OCI-LY7 (cell line): ENCODE measurements around the gene RNF217. TPM values are rescaled to one million over a fixed set of nuclear protein-coding genes. Genes with fewer than 3 reads are reported as not detected.

Source experiments
- BruUV-seq: library from RNA; stranded (reverse); fragments of 400-500 nt; replicated peaks from 2 replicates; lab custom pipeline; 2021; lab: Mats Ljungman, UMichigan
- CTCF ChIA-PET: fragments of 300-600 bp; sonication (Branson Sonifier 250); formaldehyde crosslinking; loops from one replicate; lab custom pipeline; 2022; ENCODE audit warnings: antibody characterized with exemption; ENCODE audit not compliant: unreplicated experiment; lab: Charles Lee
- POLR2A ChIA-PET: fragments of 300-600 bp; sonication (Branson Sonifier 250); formaldehyde crosslinking; loops from one replicate; lab custom pipeline; 2022; ENCODE audit warnings: antibody characterized with exemption; lab: Charles Lee
- DNase-seq: peaks from one replicate; pipeline ENCODE4 v3.0.0-alpha.2; 2015; ENCODE audit warnings: low spot score
- H2AFZ ChIP-seq: fragments of 200-600 bp; sonication (generic), shearing (Covaris generic); 2 replicates; pipeline ENCODE4 v1.6.1; 2014; ENCODE audit warnings: mild to moderate bottlenecking, antibody characterized with exemption, low read length, moderate library complexity
- H3K27ac ChIP-seq: fragments of 200-600 bp; sonication (generic); 2 replicates; pipeline ENCODE4 v1.5.1; 2014; ENCODE audit warnings: mixed run types, low read depth, mild to moderate bottlenecking, moderate library complexity, low read length, inconsistent platforms; ENCODE audit not compliant: poor library complexity, severe bottlenecking
- H3K36me3 ChIP-seq: fragments of 200-600 bp; sonication (generic); 2 replicates; pipeline ENCODE4 v1.6.1; 2014; ENCODE audit warnings: mild to moderate bottlenecking, antibody characterized with exemption, low read length, moderate library complexity, mixed read lengths; ENCODE audit not compliant: insufficient read depth
- H3K4me1 ChIP-seq: fragments of 200-600 bp; sonication (generic); 2 replicates; pipeline ENCODE4 v1.5.1; 2014; ENCODE audit warnings: mild to moderate bottlenecking, low read length; ENCODE audit not compliant: insufficient read depth, poor library complexity, severe bottlenecking
- H3K4me2 ChIP-seq: fragments of 200-600 bp; sonication (generic); 2 replicates; pipeline ENCODE4 v1.6.1; 2014; ENCODE audit warnings: mild to moderate bottlenecking, low read length
- H3K4me3 ChIP-seq: fragments of 200-600 bp; sonication (generic); 2 replicates; pipeline ENCODE4 v1.5.1; 2014; ENCODE audit warnings: mild to moderate bottlenecking, low read depth, low read length; ENCODE audit not compliant: poor library complexity, severe bottlenecking
- H3K79me2 ChIP-seq: fragments of 200-600 bp; sonication (generic); 2 replicates; pipeline ENCODE4 v1.6.1; 2016; ENCODE audit warnings: low read depth, mild to moderate bottlenecking, low read length, moderate library complexity, mixed read lengths; ENCODE audit not compliant: insufficient read depth
- H3K9me2 ChIP-seq: fragments of 200-600 bp; sonication (generic); 2 replicates; pipeline ENCODE4 v1.6.1; 2016; ENCODE audit warnings: mild to moderate bottlenecking, low read length, mixed read lengths; ENCODE audit not compliant: insufficient read depth
- H3K9me3 ChIP-seq: fragments of 200-600 bp; sonication (generic); 2 replicates; pipeline ENCODE4 v1.6.1; 2014; ENCODE audit warnings: mild to moderate bottlenecking, mixed run types, low read length, mixed read lengths
- H4K20me1 ChIP-seq: fragments of 200-600 bp; sonication (generic); 2 replicates; pipeline ENCODE4 v1.6.1; 2014; ENCODE audit warnings: mild to moderate bottlenecking, antibody characterized with exemption, low read length, moderate library complexity, mixed read lengths; ENCODE audit not compliant: insufficient read depth
- EZH2phosphoT487 ChIP-seq: fragments of 200-600 bp; sonication (generic); IDR thresholded peaks from 2 replicates; pipeline ENCODE4 v1.6.1; 2018; ENCODE audit warnings: low read depth, borderline replicate concordance, mild to moderate bottlenecking, mixed run types, antibody characterized with exemption, low read length, moderate library complexity, mixed read lengths
- intact Hi-C: fragments of 100-400 bp; cut with micrococcal nuclease; formaldehyde crosslinking; loops from one replicate; pipeline ENCODE4 v1.10.0; 2022; ENCODE audit not compliant: unreplicated experiment
- total RNA-seq, 2 experiments: library from RNA; depleted of rRNA in 1 of 2; stranded (reverse); fragments of >200 nt in 1 of 2; shearing (Covaris generic) in 1 of 2; gene quantifications; 2 replicates each; pipeline ENCODE4 v1.2.3, GENCODE V29; 2014 to 2022
- TF ChIP-seq, protein P1 (sequence below): fragments of 200-600 bp; sonication (generic); conservative IDR thresholded peaks from 2 replicates; pipeline ENCODE4 v1.5.1; 2014; ENCODE audit warnings: mild to moderate bottlenecking, antibody characterized with exemption, low read length, moderate library complexity, mixed read lengths

The RNF217 gene
- total RNA-seq, 2 experiments from 2014 or later: not detected

DNA sequence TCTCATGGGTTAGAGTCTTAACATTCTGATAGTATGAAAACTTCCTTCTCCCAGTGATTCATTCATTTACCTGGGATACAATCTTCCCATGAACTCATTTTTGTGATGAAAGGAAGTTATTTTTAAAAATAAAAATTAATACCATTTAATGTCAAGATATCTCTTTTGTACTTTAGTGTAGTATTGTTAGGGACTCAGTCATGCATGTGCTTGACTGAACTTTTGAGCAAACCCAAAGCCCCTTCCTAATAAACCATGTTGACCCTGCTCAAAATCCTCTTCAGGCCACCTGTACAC, 52.4 kb downstream of the RNF217 start:
- H2AFZ ChIP-seq: no peak overlapping the region
- ChIA-PET POLR2A (interaction anchor here (1.3 to 3.1 kb wide), 2 partner anchors 8 to 10 kb away, joined by 3 to 13 read pairs; no protein-coding TSS in a partner anchor), CTCF (no interaction called here)
- H3K4me3 ChIP-seq: no peak overlapping the region
- H3K36me3 ChIP-seq: no peaks in the 10 kb centered on the region
- TF ChIP-seq, protein P1, sequence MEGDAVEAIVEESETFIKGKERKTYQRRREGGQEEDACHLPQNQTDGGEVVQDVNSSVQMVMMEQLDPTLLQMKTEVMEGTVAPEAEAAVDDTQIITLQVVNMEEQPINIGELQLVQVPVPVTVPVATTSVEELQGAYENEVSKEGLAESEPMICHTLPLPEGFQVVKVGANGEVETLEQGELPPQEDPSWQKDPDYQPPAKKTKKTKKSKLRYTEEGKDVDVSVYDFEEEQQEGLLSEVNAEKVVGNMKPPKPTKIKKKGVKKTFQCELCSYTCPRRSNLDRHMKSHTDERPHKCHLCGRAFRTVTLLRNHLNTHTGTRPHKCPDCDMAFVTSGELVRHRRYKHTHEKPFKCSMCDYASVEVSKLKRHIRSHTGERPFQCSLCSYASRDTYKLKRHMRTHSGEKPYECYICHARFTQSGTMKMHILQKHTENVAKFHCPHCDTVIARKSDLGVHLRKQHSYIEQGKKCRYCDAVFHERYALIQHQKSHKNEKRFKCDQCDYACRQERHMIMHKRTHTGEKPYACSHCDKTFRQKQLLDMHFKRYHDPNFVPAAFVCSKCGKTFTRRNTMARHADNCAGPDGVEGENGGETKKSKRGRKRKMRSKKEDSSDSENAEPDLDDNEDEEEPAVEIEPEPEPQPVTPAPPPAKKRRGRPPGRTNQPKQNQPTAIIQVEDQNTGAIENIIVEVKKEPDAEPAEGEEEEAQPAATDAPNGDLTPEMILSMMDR: no peak
- no peak for TF ChIP-seq EZH2phosphoT487
- intact Hi-C loops: no loop called here
- no peak overlapping the region for H3K4me2 ChIP-seq
- no TSS peak for BruUV-seq
- no peaks in the 10 kb centered on the region for H3K9me2 ChIP-seq
- no peak for DNase-seq
- H3K9me3 ChIP-seq: no peaks in the 10 kb centered on the region
- H3K27ac ChIP-seq: no peak overlapping the region
- H3K79me2 ChIP-seq: no peaks in the 10 kb centered on the region
- no peaks in the 10 kb centered on the region for H3K4me1 ChIP-seq
- no peaks in the 10 kb centered on the region for H4K20me1 ChIP-seq

DNA sequence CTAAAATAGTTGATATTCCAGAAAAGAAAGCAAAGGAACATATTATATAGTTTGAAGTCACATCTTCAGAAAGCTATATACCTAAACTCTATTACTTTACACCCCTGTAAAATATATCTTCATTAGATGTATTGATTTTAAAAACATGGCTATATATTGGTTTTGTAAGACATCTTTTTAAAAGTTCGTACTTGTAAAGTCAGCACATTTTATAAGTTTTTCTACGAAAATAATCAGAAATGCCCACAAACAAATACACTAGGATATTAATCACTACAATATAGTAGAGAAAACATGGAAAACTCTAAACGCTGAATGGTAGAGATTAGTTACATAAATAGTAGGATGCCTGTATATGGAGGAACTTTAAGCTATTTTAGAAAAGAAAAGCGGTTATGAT, 52.9 kb downstream of the RNF217 start:
- no peak for TF ChIP-seq EZH2phosphoT487
- TF ChIP-seq, protein P1: no peak
- Histone ChIP-seq H2AFZ (no peak overlapping the region), H4K20me1 (no peaks in the 10 kb centered on the region), H3K4me3 (no peak overlapping the region), H3K4me1 (no peaks in the 10 kb centered on the region), H3K79me2 (no peaks in the 10 kb centered on the region), H3K27ac (no peak overlapping the region), H3K36me3 (no peaks in the 10 kb centered on the region), H3K9me3 (no peaks in the 10 kb centered on the region), H3K4me2 (no peak overlapping the region), H3K9me2 (no peaks in the 10 kb centered on the region)
- ChIA-PET POLR2A (interaction anchor here (3.1 kb wide), 1 partner anchor 11 kb away, joined by 13 read pairs; no protein-coding TSS in a partner anchor), CTCF (no interaction called here)
- no peak for DNase-seq
- no TSS peak for BruUV-seq
- intact Hi-C loops: no loop called here

DNA sequence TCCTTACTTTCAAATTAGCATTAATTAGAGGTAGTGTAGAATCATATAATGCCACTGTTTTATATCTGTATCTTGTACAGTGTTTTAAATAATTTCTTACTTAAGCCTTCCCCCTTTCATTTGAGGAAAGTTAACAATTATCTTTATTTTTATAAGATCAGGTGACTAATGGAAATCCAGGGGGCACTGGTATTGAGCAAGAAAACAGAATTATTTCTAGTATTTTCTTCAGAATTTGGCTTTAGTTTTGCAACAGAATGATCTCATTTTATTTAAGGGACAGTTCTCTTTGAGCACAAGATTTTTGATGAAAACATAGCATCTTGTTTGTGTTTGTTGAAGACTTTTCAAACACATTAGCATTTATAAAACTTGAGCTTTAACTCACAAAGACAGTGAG, 55.9 kb downstream of the RNF217 start:
- Histone ChIP-seq H3K79me2 (no peaks in the 10 kb centered on the region), H2AFZ (no peak overlapping the region), H3K9me3 (no peaks in the 10 kb centered on the region), H3K36me3 (no peaks in the 10 kb centered on the region), H3K27ac (no peak overlapping the region), H3K4me3 (no peak overlapping the region), H3K9me2 (no peaks in the 10 kb centered on the region), H3K4me1 (no peaks in the 10 kb centered on the region), H3K4me2 (no peak overlapping the region), H4K20me1 (no peaks in the 10 kb centered on the region; the same call in 1 of the 2 replicates)
- POLR2A ChIA-PET: interaction anchor here (1.1 kb wide), 1 partner anchor 89 kb away, joined by 3 read pairs; no protein-coding TSS in a partner anchor
- intact Hi-C loops: no loop called here
- CTCF ChIA-PET: no interaction called here
- no peak for DNase-seq
- BruUV-seq: no TSS peak
- TF ChIP-seq EZH2phosphoT487: no peak
- TF ChIP-seq, protein P1: no peak
